ENCODE results near the gene FGD2. TPM values are rescaled to one million over a fixed set of nuclear protein-coding genes. Genes with fewer than 3 reads are reported as not detected.

Gene FGD2
- total RNA-seq, 1 experiment from 2014 or later = 0.13 TPM

DNA sequence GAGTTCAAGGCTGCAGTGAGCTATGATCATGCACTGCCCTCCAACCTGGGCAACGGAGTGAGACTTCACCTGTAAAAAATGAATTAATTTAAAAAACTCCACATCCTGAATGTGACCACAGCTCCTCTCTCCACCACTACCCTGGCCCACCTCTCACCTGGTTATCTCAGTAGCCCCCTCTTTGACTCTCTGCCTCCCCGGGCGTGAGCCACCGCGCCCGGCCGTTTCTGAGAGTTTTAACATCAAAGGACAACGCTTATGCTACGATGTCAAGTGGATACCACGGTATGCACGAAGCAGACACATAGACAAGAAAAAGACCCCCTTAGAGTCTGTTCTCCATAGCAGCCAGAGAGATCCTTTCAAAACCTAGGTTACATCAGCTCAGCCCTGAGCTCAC, 48.7 kb downstream of the FGD2 start:
- Mint-ChIP-seq H3K27ac (no peak overlapping the region; a peak in 1 of 7 replicates), H3K27me3 (ENCODE audit: low read depth) (no peaks in the 10 kb centered on the region), H3K4me1 (peaks cover 45 to 58% of the 10 kb centered on the region in 2 experiments), H3K4me3 (no peak overlapping the region), H3K36me3 (ENCODE audit: insufficient read depth in 1 of 3, low read depth in 3 of 3) (no peaks in the 10 kb centered on the region), H3K9me3 (no peaks in the 10 kb centered on the region)
- no peak overlapping the region for H4K5ac ChIP-seq (ENCODE audit: insufficient read length, low read depth, low read length)
- no peak for DNase-seq
- no peak overlapping the region for H3K18ac ChIP-seq (ENCODE audit: insufficient read length, low read depth, low read length)
- H3K4ac ChIP-seq (ENCODE audit: low read depth, low read length) = no peak overlapping the region
- no peak overlapping the region for H2BK15ac ChIP-seq (ENCODE audit: low read depth, low read length)
- H3K23ac ChIP-seq (ENCODE audit: insufficient read length, low read depth, low read length) = no peak overlapping the region
- no peaks in the 10 kb centered on the region for H3K23me2 ChIP-seq (ENCODE audit: insufficient read length, low read depth, low read length, poor library complexity, severe bottlenecking)
- H3K27me3 ChIP-seq (ENCODE audit: insufficient read depth, low read length) = no peaks in the 10 kb centered on the region
- no peaks in the 10 kb centered on the region for H3K79me2 ChIP-seq (ENCODE audit: insufficient read depth, low read length)
- no peak overlapping the region for H2BK20ac ChIP-seq (ENCODE audit: low read depth, low read length, poor library complexity, severe bottlenecking)
- no peaks in the 10 kb centered on the region for H3K9me3 ChIP-seq (ENCODE audit: control insufficient read depth, low read depth, low read length)
- H3T11ph ChIP-seq (ENCODE audit: low read length) = no peak overlapping the region
- H4K20me1 ChIP-seq (ENCODE audit: control insufficient read depth, insufficient read depth, insufficient read length) = no peaks in the 10 kb centered on the region
- H4K8ac ChIP-seq (replicated peaks; ENCODE audit: insufficient read length, low read depth, low read length) = no peak overlapping the region
- no peak overlapping the region for H2BK120ac ChIP-seq (ENCODE audit: low read depth, low read length, poor library complexity, severe bottlenecking)
- peaks cover 10% of the 10 kb centered on the region; the same call in 1 of the 2 replicates for H3K4me1 ChIP-seq (ENCODE audit: insufficient read depth, low read length)
- H3K79me1 ChIP-seq (ENCODE audit: insufficient read depth, low read depth, low read length, poor library complexity, severe bottlenecking) = no peaks in the 10 kb centered on the region
- H2AFZ ChIP-seq (ENCODE audit: low read length) = no peak overlapping the region
- no peak overlapping the region for H2BK12ac ChIP-seq (ENCODE audit: insufficient read length, low read depth, low read length)
- no peak for TF ChIP-seq CTCF (conservative IDR thresholded peaks at IDR 0.05)
- no peak overlapping the region for H4K91ac ChIP-seq (ENCODE audit: insufficient read length, low read depth, low read length)
- WGBS (ENCODE audit: extremely low coverage, insufficient read length, low lambda C conversion rate) = no CpG with 5 or more reads among the region's 11 CpGs
- H3K56ac ChIP-seq (ENCODE audit: insufficient read length, low read depth, low read length) = no peak overlapping the region
- H3K27ac ChIP-seq (ENCODE audit: insufficient read length, low read depth, low read length) = no peak overlapping the region
- no peak overlapping the region for H2BK5ac ChIP-seq (ENCODE audit: insufficient read length, low read length)
- H3K9ac ChIP-seq (ENCODE audit: extremely low read depth, insufficient read length, low read length) = no peak overlapping the region
- H3K4me2 ChIP-seq (ENCODE audit: insufficient read depth, insufficient read length, low read length) = no peak overlapping the region
- H3K14ac ChIP-seq (ENCODE audit: insufficient read depth, low read length) = no peak overlapping the region
- H2AK5ac ChIP-seq (ENCODE audit: insufficient read length, low read length) = no peak overlapping the region
